ENCODE measurements around the gene RGS21. TPM values are rescaled to one million over a fixed set of nuclear protein-coding genes. Genes with fewer than 3 reads are reported as not detected.

The RGS21 gene
- total and polyA plus RNA-seq, 2 experiments from 2014 or later = not detected

DNA sequence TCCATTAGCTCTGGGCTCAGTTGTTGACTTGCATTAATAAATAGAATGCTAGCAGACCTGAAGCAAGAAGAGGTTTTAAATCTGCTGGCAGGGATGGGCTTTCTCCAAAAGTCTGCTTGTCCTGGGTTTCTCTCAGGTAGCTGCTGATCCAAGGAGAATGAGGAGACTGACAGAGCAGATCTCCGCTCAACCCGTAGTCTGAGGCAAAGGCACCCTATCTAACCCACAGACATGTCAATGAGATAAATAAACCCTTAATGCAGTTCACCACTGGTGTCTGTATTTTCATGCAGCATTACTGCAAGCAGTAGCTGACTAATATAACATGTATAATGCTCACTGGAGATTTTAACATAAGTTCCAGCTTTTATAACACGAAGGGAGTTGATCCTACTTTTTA, 44.1 kb upstream of the RGS21 start:
- H3K4me2 ChIP-seq = no peak overlapping the region
- H4K20me1 ChIP-seq (ENCODE audit: insufficient read depth, poor library complexity, severe bottlenecking) = no peaks in the 10 kb centered on the region
- no peak overlapping the region for H2AFZ ChIP-seq
- no peaks in the 10 kb centered on the region for H3K9me2 ChIP-seq (replicated peaks; ENCODE audit: insufficient read depth)
- H3K36me3 ChIP-seq (replicated peaks; ENCODE audit: insufficient read depth, low read depth) = no peaks in the 10 kb centered on the region
- no peaks in the 10 kb centered on the region for H3K79me2 ChIP-seq
- H3K4me1 ChIP-seq (ENCODE audit: insufficient read depth) = no peaks in the 10 kb centered on the region
- 84% methylated on average over 3 of the region's 3 CpGs for WGBS (ENCODE audit: low lambda C conversion rate, missing lambda C conversion rate)
- H3K27ac ChIP-seq = no peak overlapping the region
- no peaks in the 10 kb centered on the region for H3K9me3 ChIP-seq (ENCODE audit: low read depth)
- TF ChIP-seq, protein P1, sequence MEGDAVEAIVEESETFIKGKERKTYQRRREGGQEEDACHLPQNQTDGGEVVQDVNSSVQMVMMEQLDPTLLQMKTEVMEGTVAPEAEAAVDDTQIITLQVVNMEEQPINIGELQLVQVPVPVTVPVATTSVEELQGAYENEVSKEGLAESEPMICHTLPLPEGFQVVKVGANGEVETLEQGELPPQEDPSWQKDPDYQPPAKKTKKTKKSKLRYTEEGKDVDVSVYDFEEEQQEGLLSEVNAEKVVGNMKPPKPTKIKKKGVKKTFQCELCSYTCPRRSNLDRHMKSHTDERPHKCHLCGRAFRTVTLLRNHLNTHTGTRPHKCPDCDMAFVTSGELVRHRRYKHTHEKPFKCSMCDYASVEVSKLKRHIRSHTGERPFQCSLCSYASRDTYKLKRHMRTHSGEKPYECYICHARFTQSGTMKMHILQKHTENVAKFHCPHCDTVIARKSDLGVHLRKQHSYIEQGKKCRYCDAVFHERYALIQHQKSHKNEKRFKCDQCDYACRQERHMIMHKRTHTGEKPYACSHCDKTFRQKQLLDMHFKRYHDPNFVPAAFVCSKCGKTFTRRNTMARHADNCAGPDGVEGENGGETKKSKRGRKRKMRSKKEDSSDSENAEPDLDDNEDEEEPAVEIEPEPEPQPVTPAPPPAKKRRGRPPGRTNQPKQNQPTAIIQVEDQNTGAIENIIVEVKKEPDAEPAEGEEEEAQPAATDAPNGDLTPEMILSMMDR (IDR thresholded peaks at IDR 0.05; ENCODE audit: poor library complexity) = no peak
- TF ChIP-seq EZH2phosphoT487 (IDR thresholded peaks at IDR 0.05; ENCODE audit: low read depth, severe bottlenecking, unreplicated experiment) (no peak), EZH2 (IDR thresholded peaks at IDR 0.05; ENCODE audit: borderline replicate concordance) (no peak)
- no peak for DNase-seq (ENCODE audit: low spot score)
- no peak overlapping the region for H3K4me3 ChIP-seq
- H3K27me3 ChIP-seq = no peaks in the 10 kb centered on the region

DNA sequence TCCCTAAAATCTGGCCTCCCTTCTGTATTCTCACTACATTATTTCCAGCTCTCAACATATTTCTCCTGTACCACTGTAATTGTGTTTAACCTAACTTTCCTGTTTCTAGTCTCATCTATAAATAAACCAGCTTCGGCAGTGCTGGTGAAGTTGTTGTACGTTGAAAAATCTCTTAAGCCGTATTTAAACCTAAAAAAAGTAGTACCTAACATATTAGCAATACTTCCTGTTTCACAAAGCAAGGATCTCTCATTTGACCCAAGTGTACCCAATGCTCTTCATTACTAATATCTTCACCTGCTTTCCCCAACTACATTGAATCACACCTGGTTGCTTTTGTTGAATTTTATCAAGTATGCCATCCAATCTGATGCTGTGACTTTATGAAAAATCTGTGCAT, 42.2 kb upstream of the RGS21 start:
- TF ChIP-seq, protein P1 (IDR thresholded peaks at IDR 0.05; ENCODE audit: poor library complexity) = no peak
- no peak for TF ChIP-seq EZH2 (IDR thresholded peaks at IDR 0.05; ENCODE audit: borderline replicate concordance)
- no peak for TF ChIP-seq EZH2phosphoT487 (IDR thresholded peaks at IDR 0.05; ENCODE audit: low read depth, severe bottlenecking, unreplicated experiment)
- Histone ChIP-seq H3K27ac (no peak overlapping the region), H3K79me2 (no peaks in the 10 kb centered on the region), H3K36me3 (replicated peaks; ENCODE audit: insufficient read depth, low read depth) (no peaks in the 10 kb centered on the region), H3K9me2 (replicated peaks; ENCODE audit: insufficient read depth) (no peaks in the 10 kb centered on the region), H4K20me1 (ENCODE audit: insufficient read depth, poor library complexity, severe bottlenecking) (no peaks in the 10 kb centered on the region), H2AFZ (no peak overlapping the region), H3K4me2 (no peak overlapping the region), H3K4me3 (no peak overlapping the region), H3K9me3 (ENCODE audit: low read depth) (no peaks in the 10 kb centered on the region), H3K27me3 (no peaks in the 10 kb centered on the region), H3K4me1 (ENCODE audit: insufficient read depth) (no peaks in the 10 kb centered on the region)
- 81% methylated on average over 3 of the region's 3 CpGs for whole genome bisulfite sequencing (ENCODE audit: low lambda C conversion rate, missing lambda C conversion rate)
- no peak for DNase-seq (ENCODE audit: low spot score)

DNA sequence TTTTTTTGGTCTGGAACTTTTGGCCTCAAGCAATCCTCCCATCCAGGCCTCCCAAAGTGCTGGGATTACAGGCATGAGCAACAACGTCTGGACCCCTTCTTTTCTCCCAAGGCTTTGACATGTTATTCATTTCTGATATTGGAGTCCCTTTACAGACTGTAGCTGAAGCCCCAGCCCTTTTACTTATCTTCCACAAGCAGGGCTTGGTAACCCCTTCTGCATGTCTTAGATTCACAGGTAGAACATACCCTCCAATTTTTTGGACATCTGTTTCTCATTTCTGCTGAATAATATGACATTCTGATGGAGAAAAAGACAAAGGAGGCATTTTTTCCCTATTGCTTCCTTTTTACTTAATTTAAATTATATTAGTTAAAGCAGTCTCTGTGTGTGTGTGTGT, 39.2 kb upstream of the RGS21 start:
- WGBS (ENCODE audit: low lambda C conversion rate, missing lambda C conversion rate) = 32% methylated on average over 1 of the region's 1 CpG
- TF ChIP-seq EZH2phosphoT487 (IDR thresholded peaks at IDR 0.05; ENCODE audit: low read depth, severe bottlenecking, unreplicated experiment) = no peak
- no peak for TF ChIP-seq EZH2 (IDR thresholded peaks at IDR 0.05; ENCODE audit: borderline replicate concordance)
- TF ChIP-seq, protein P1 (IDR thresholded peaks at IDR 0.05; ENCODE audit: poor library complexity) = no peak
- no peaks in the 10 kb centered on the region for H3K79me2 ChIP-seq

DNA sequence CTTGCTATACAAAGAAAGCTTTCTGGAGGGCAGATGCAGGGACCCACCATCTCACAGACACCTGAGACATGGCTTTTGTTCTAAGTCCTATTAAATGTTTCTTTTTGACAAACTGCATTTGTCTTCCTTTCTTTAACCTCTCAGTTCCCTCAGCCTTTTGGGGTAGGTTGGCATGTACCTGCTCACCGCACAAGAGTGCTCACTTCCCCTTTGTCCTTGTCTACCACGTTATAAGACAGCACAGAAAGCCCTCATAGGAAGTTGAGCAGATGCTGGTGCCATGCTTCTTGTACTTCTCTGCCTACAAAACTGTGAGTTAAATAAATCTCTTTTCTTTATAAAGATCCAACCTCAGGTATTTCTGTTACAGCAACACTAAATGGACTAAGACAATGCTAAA, 31.9 kb upstream of the RGS21 start:
- 93% methylated on average over 2 of the region's 2 CpGs for WGBS (ENCODE audit: low lambda C conversion rate, missing lambda C conversion rate)
- Histone ChIP-seq H3K4me3 (no peak overlapping the region), H2AFZ (no peak overlapping the region)

More for the DNA sequence above, 39.2 kb upstream of the RGS21 start:
- H3K4me3 ChIP-seq = no peak overlapping the region
- no peaks in the 10 kb centered on the region for H3K9me3 ChIP-seq (ENCODE audit: low read depth)
- no peak for DNase-seq (ENCODE audit: low spot score)
- no peaks in the 10 kb centered on the region for H3K4me1 ChIP-seq (ENCODE audit: insufficient read depth)
- H3K27ac ChIP-seq = no peak overlapping the region
- H3K27me3 ChIP-seq = no peaks in the 10 kb centered on the region
- H2AFZ ChIP-seq = no peak overlapping the region
- H3K4me2 ChIP-seq = no peak overlapping the region
- H4K20me1 ChIP-seq (ENCODE audit: insufficient read depth, poor library complexity, severe bottlenecking) = no peaks in the 10 kb centered on the region
- no peaks in the 10 kb centered on the region for H3K9me2 ChIP-seq (replicated peaks; ENCODE audit: insufficient read depth)
- no peaks in the 10 kb centered on the region for H3K36me3 ChIP-seq (replicated peaks; ENCODE audit: insufficient read depth, low read depth)

More for the DNA sequence above, 31.9 kb upstream of the RGS21 start:
- no peaks in the 10 kb centered on the region for H3K9me2 ChIP-seq (replicated peaks; ENCODE audit: insufficient read depth)
- H3K4me1 ChIP-seq (ENCODE audit: insufficient read depth) = no peaks in the 10 kb centered on the region
- no peaks in the 10 kb centered on the region for H3K79me2 ChIP-seq
- no peaks in the 10 kb centered on the region for H3K27me3 ChIP-seq
- TF ChIP-seq, protein P1 (IDR thresholded peaks at IDR 0.05; ENCODE audit: poor library complexity) = no peak
- TF ChIP-seq EZH2phosphoT487 (IDR thresholded peaks at IDR 0.05; ENCODE audit: low read depth, severe bottlenecking, unreplicated experiment) (no peak), EZH2 (IDR thresholded peaks at IDR 0.05; ENCODE audit: borderline replicate concordance) (no peak)
- H3K27ac ChIP-seq = no peak overlapping the region
- peaks cover 17% of the 10 kb centered on the region for H3K9me3 ChIP-seq (ENCODE audit: low read depth)
- H3K4me2 ChIP-seq = no peak overlapping the region
- no peak for DNase-seq (ENCODE audit: low spot score)
- H3K36me3 ChIP-seq (replicated peaks; ENCODE audit: insufficient read depth, low read depth) = no peaks in the 10 kb centered on the region
- no peaks in the 10 kb centered on the region for H4K20me1 ChIP-seq (ENCODE audit: insufficient read depth, poor library complexity, severe bottlenecking)

Measured in hepatocyte (in vitro differentiated cells).